Thyroid gland (tissue), 4 donors: ENCODE data around the gene LRRC2. TPM values are rescaled to one million over a fixed set of nuclear protein-coding genes. Genes with fewer than 3 reads are reported as not detected.

Experiments
- DNase-seq, 2 donors: peaks; one replicate each; pipeline ENCODE4 v3.0.0-alpha.2; 2019
- H3K27ac ChIP-seq, 3 donors: fragments of 200-600 bp; sonication (generic); 1 replicate in 2 of 3; 2 replicates in 1 of 3; pipeline ENCODE4 v1.5.1; 2016 to 2019; ENCODE audit warnings: mild to moderate bottlenecking in 1 of 3, moderate library complexity in 1 of 3
- H3K27me3 ChIP-seq: fragments of 200-600 bp; sonication (generic); one replicate; pipeline ENCODE4 v1.5.1; 2019
- H3K36me3 ChIP-seq, 2 donors: fragments of 200-600 bp; sonication (generic); one replicate each; pipeline ENCODE4 v1.5.1; 2016 to 2019
- H3K4me1 ChIP-seq, 2 donors: fragments of 200-600 bp; sonication (generic); one replicate each; pipeline ENCODE4 v1.5.1; 2017 to 2019
- H3K4me3 ChIP-seq, 3 donors: fragments of 200-600 bp; sonication (generic); replicated peaks in 1 of 3; 1 replicate in 2 of 3; 2 replicates in 1 of 3; pipeline ENCODE4 v1.5.1; 2016; ENCODE audit warnings: mild to moderate bottlenecking in 1 of 3
- H3K9me3 ChIP-seq: fragments of 200-600 bp; sonication (generic); one replicate; pipeline ENCODE4 v1.5.1; 2017
- CTCF ChIP-seq, 6 experiments: fragments of 200-600 bp in 3 of 6; fragments of 450-650 bp in 3 of 6; sonication (generic) in 3 of 6; IDR thresholded peaks; one replicate each; pipeline ENCODE4 v1.5.1; 2016 to 2019; ENCODE audit warnings: antibody characterized with exemption in 6 of 6, mild to moderate bottlenecking in 2 of 6, inconsistent platforms in 1 of 6, moderate library complexity in 1 of 6
- POLR2A ChIP-seq, 2 donors: fragments of 450-650 bp; IDR thresholded peaks; one replicate each; pipeline ENCODE4 v1.6.1; 2017; ENCODE audit warnings: antibody characterized with exemption in 2 of 2, mild to moderate bottlenecking in 2 of 2, moderate library complexity in 1 of 2
- WGBS, 2 donors: methylation state at CpG; one replicate each; pipeline ENCODE4 v1.1.5; 2017; 5-methylcytosine and 5-hydroxymethylcytosine counted together
- intact Hi-C: fragments of 100-400 bp; cut with DNase I; formaldehyde crosslinking; loops from one replicate; pipeline ENCODE4 v1.15.1; 2023
- total RNA-seq, 4 donors: library from RNA; depleted of rRNA; stranded (reverse); fragments of >200 nt; gene quantifications; one replicate each; pipeline ENCODE4 v1.2.3, GENCODE V29; 2016

LRRC2 gene
- total RNA-seq, 4 donors from 2014 or later, result 25.0 to 37.4 (median 31.0) TPM

GRCh38 chr3:46561951-46562350 is 4.2 kb downstream of the LRRC2 start:
- 89 to 100% methylated on average over 1 of the region's 1 CpG for WGBS, 2 donors
- Histone ChIP-seq H3K4me1 (peaks cover 56 to 61% of the 10 kb centered on the region in 2 donors), H3K36me3 (no peaks in the 10 kb centered on the region), H3K27me3 (no peaks in the 10 kb centered on the region), H3K9me3 (no peaks in the 10 kb centered on the region), H3K4me3 (no peak overlapping the region), H3K27ac (peak overlapping the region; percentile 21 to 92 (median 87))
- no peak for DNase-seq
- TF ChIP-seq CTCF (IDR thresholded peaks at IDR 0.05) (no peak), POLR2A (IDR thresholded peaks at IDR 0.05) (no peak)
- intact Hi-C loops, result no loop called here

- Histone ChIP-seq H3K4me1 (peaks cover 52 to 57% of the 10 kb centered on the region in 2 donors), H3K27ac (peak overlapping the region; percentile 21 to 92 (median 34)), H3K27me3 (no peaks in the 10 kb centered on the region), H3K9me3 (no peaks in the 10 kb centered on the region), H3K36me3 (no peaks in the 10 kb centered on the region), H3K4me3 (no peak overlapping the region)
- intact Hi-C loops, result no loop called here
- WGBS, 2 donors, result 93 to 95% methylated on average over 2 of the region's 2 CpGs
- TF ChIP-seq CTCF (IDR thresholded peaks at IDR 0.05), result no peak
- TF ChIP-seq POLR2A (IDR thresholded peaks at IDR 0.05), result no peak
- DNase-seq, result no peak
These were observed 4.6 kb downstream of the LRRC2 start for GRCh38 chr3:46561511-46561910.

- no peak overlapping the region for H3K4me3 ChIP-seq
- no peaks in the 10 kb centered on the region for H3K9me3 ChIP-seq
- 82 to 91% methylated on average over 4 of the region's 4 CpGs for WGBS, 2 donors
- peak overlapping the region; percentile 43 to 79 (median 75) for H3K27ac ChIP-seq
- intact Hi-C loops, result loop anchor here (10.0 kb wide), 1 partner anchor 64 kb away; the partner anchor contains the start of gene RTP3
- DNase-seq, result no peak
- H3K4me1 ChIP-seq, result peaks cover 36 to 43% of the 10 kb centered on the region in 2 donors
- TF ChIP-seq POLR2A (IDR thresholded peaks at IDR 0.05) (no peak), CTCF (IDR thresholded peaks at IDR 0.05) (no peak)
- H3K36me3 ChIP-seq, result no peaks in the 10 kb centered on the region
- H3K27me3 ChIP-seq, result no peaks in the 10 kb centered on the region
These were observed 6.9 kb downstream of the LRRC2 start for GRCh38 chr3:46559091-46559704.

- H3K4me1 ChIP-seq, result peaks cover 30 to 36% of the 10 kb centered on the region in 2 donors
- no peak overlapping the region for H3K4me3 ChIP-seq
- H3K27me3 ChIP-seq, result no peaks in the 10 kb centered on the region
- no peaks in the 10 kb centered on the region for H3K36me3 ChIP-seq
- no peaks in the 10 kb centered on the region for H3K9me3 ChIP-seq
- DNase-seq, result peak; percentile 88 to 96
- peak overlapping the region; percentile 43 to 79 (median 75) for H3K27ac ChIP-seq
- intact Hi-C loops, result loop anchor here (10.0 kb wide), 1 partner anchor 64 kb away; the partner anchor contains the start of gene RTP3
- 42 to 51% methylated on average over 22 of the region's 22 CpGs for WGBS, 2 donors
- peak in 5 of 6 experiments; percentile 13 to 95 (median 65) for TF ChIP-seq CTCF (IDR thresholded peaks at IDR 0.05)
- peak in 1 of 2 donors; percentile 80 for TF ChIP-seq POLR2A (IDR thresholded peaks at IDR 0.05)
These were observed 7.7 kb downstream of the LRRC2 start for GRCh38 chr3:46558184-46559043.
